NCI-H2227 (cell line): Measurements from ENCODE around the gene FBXO3.

ENCODE experiments used
- DNase-seq: peaks from one replicate; lab custom pipeline; 2025; ENCODE audit not compliant: unreplicated experiment; lab: John Stamatoyannopoulos, UW

FBXO3 gene

DNA sequence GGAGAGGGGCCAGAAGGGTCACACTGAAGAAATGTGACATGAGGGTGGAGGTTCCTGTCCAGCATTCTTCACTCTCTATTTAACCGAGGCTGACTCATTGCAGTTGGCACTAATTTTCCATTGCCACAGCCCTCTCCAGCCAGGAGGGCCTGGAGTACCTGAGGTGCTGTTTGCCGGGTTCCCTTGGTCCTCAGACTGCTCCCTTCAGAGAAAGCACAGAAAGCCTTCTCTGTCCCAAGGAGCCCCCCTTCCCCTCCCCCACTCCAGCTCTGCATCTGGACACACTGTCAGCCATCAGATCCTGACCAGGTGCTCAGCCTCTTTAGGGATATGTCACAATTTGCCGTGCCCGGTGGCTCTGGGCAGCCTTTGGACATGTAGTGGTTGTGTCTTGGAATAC is 70.5 kb downstream of the FBXO3 start:
- no peak for DNase-seq

DNA sequence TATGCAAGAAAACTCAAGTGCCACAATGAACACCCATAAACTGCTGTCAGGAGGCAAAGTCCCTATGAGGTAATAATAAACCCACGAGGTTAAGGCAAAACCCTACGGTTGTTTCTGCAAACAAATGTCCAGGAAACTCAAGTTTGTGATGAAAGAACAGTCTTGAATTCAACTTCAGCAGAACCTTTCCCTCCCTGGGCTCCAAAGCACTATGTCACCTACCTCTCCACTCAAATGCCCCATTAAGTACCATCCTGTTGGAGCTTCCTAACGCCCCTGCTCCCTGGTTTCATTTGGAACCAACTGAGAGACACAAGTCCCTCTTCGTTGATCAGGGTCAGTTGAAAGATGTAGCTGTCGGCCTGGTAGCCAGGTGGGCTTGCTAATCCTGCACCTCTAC is 71.1 kb downstream of the FBXO3 start:
- DNase-seq: no peak

DNA sequence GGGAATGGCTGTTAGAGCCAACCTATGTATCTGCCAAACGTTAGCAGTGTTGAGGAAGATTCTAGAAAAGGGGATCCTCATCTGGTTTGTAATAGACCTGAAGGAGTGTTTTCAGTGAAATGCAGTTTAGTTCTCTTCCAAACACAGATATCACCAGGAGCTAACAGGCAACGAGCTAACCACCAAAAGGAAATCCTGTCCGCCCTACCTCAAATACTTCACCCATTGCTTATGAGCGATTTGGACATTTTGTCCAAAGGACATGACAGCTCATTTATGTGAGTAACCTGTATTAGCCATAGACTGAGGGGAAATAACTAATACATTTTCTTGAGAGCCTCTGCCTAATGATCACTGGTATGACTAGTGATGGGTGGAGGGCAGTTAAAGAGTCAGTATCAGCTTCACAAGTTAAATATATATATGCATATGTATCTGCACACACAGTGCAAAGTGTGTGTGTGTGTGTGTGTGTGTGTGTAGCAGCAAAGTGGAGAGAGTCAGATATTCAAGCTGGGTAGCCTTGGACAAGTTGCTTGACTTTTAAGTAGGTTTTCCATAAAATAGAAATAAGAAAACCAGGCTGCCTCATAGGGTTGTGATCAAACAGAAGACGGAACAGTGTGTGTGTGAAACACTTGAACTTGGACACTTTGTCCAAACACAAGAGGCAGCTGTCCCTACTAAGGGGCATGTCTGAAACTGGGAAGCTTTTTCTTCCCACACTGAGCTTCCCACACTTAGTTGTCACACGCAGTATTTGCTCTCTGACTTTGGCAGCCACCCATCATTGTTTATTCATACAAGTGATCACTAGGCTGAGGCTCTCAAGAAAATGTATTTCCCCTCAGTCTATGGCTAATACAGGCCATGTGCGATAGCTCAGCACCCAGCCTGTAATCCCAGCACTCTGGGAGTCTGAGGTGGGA is 72.8 kb downstream of the FBXO3 start:
- DNase-seq: no peak

DNA sequence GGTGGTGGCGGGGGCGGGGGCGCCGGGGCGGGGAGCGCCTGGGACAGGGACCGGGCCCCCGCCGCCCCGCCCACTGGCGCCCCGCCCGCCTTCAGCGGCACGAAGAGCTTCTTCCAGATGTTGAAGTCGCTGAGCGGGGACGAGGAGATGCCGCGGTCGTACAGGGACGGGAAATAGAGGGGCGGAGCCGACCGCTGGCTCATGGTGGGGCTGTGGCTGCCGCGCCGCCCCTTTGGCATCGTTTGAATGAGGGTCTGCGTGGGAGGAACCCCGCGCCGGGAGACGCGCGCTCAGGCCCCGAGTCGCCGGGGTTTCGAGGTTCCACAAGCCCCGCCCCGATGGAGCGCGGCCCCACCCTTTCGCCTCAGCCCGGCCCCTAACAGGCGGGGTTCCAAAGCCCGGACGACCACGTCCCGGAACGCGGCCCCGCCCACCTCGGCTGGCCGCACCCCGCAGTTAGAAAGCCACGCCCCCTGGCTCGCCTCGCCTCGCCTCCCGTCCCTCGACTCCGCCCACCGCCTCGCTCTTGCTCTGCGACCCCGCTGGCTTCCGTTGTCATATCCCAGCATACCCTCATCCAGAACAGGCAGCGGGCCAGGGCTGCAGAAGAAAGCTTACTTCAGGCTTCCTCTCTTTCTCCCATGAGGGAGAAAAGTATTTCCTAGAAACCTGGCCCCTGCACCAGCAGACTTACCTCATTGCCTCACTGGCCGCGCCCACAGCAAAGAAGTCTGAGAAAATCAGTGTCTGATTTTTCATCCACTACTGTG is 73.6 kb downstream of the FBXO3 start, which contains the start of gene C11orf91:
C11orf91 (minus strand) TSS at position 325 of the 770 bp plus-strand sequence; CDS start at position 239, 86 bp downstream.
- peak; percentile 99 for DNase-seq

DNA sequence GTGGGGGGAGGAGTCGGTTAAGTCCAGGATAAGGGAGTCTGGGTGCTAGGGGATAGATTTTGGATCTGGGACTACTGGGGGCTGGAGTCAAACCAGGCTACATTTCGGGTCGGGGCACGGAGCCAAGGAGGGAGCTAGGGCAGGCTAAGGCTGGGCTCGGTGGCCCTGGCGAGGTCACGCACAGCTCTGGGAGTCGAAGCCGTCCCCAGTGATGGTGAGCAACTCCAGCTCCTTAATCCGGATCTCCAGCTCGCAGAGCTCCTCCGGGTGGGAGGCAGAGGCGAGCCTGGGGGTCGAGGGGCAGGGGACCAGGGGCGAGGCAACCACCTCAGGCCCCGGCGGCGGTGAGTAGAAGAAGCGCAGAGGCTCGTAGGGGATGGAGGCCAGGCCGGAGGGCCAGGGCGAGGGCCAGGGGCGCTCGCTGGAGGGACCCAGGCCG is 74.2 kb downstream of the FBXO3 start:
- no peak for DNase-seq

DNA sequence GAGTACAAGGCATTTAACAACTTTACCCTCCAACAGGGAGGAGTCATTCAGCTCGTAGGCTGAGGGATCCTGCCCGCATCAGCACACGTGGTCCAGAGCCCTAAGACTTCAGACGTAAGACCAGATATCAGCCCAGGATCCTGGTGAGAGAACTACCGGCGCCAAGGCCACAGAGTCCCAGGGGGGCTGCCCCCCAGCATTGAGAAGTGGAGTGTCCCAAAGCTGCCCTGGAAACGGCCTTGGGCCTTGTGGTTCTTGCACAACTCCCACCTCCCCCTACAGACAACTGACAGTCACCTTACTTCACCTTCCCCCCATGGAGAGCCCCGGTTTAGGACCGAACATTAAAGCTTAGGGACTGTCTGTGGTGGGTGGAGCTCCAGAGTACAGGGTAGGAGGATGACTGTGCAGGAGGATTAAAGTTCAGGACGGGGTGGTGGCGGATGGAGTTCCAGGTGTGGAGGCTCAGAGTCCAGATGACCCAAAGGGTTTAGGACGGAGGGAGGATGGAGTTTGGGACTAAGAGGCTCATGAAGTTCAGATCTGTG is 74.7 kb downstream of the FBXO3 start:
- no peak for DNase-seq

DNA sequence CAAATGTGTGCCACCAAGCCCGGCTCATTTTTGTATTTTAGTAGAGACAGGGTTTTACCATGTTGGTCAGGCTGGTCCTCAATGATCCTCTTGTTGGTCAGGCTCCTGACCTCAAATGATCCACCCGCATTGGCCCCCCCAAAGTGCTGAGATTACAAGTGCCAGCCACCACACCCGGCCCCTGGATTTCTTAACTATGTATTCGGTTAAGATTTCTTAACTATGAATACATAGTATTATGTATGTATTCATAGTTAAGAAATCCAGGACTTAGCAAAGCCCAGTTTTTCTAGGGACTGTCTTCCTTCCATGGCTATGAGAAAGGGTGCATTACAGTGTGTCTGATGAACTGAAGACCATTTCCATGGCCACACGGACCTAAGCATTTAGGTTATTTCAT is 75.4 kb downstream of the FBXO3 start:
- no peak for DNase-seq

DNA sequence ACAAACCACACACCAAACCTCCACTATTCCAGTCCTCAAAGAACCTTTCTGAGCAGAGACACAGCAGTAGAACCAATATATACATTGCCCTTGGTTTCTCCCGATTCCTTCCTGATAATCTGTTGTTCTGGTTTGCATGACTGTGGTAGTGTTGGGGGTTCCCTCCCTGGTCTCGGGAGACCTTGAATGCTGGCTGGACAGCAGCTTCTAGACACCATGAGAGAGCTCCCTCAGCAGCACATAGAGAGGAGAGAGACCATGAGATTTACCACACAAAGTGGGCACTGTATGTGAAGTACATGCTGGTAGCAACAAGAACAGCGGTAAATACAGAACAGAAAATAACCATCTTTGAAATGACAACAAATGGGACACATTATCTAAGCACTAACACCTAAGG is 76.3 kb downstream of the FBXO3 start:
- no peak for DNase-seq

DNA sequence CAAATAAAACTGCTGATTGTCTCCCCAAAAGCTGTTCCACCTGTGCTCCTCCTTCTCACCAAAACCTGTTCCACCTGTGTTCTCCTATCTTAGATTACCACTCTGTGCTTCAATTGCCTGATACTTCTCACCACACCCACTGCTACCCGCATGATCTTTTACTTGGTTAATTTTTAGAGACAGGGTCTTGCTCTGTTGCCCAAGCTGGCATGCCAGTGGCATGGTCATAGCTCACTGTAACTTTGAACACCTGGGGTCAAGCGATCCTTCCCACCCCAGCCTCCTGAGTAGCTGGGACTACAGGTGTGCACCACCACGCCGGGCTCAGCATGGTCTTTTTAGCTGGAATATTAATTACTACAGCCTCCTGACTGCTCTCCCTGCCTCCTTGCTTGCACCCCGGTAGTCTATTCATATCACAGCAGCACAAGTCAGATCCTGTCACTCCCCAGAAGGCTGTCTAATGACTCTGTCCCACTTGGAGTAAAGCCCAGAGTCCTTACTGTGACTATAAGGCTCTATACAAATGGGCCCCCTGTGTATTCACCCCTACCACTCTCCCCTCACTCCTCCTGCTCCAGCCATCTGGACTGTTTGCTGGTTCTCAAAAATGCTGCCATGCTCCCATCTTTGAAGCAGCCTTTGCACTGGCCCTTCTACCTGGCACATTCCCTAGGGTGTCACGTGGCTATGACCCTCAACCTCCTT is 77.2 kb downstream of the FBXO3 start:
- DNase-seq: no peak

DNA sequence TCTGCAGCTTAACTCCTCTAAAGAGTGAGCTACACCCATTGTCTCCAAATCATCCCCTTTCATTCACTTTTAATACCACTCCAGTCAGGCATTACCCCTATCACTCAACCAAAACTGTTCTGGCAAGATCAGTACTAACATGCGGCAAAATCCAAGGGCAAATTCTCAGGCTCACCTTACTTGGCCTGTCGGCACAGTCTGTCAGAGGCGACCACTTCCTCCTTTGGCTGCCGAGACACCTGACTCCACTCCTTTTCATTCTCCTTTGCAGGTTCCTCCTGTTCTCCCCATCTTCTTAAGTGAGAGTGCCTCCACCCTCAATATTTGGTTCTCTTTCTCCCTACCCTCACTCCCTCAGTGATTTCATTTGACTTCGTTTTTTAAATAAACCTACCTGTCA is 77.9 kb downstream of the FBXO3 start:
- DNase-seq: no peak

DNA sequence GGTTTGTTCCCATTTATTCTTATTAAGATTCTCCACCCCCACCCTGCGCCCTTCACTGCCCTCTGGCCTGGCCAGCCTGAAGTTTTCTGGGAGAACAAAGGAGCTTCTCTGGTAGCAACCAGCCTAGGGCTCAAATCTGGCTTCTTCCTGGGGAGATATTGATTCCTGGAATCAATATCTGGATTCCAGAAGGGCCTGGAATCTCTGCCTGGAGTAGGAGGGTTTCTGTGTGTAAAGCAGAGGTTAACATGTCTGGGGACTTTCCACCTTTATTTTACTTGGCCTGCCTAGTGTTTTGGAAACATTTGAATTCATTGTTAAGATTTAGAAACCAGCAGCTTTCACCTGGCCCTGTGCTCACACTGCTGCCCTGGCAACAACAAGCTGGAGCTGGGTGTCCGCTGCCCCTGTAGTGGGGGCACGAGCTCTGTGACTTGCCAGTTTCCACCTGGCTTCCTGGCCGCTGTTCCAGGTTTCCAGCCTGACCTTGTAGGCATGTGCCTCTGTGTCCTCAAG is 79.2 kb downstream of the FBXO3 start:
- no peak for DNase-seq

DNA sequence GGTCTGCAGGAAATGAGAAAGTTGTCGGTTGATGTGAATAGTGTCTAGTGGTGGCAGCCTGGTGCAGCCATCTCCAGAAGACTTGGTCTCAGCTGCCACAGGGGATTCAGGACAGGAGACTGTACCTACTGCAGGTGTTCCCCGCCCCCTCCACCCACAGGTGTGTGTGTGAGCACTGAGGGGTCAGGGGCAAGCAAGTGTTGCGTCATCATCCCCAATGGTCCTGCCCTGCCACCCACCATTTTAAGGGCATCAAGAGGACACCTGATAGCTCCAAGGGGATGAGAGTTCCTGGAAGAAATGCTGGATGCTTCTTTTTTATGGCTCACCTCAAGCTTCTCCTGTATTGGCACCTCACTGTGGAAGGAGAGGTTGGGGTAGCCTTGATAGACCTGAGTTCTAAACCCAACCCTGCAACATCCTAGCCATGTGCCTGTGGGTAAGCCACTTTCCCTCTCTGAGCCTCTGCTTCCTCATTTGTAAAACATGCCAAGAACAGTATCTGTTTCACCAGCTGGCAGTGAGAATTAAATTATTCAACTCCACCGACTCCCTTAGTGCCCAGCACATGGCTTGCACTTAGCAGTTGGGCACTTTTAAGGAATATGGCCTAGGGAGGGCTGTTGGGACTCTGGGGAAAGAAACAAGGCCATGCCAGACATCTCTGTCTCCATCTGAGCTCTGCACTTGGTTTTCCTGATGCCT is 79.8 kb downstream of the FBXO3 start:
- DNase-seq: no peak

DNA sequence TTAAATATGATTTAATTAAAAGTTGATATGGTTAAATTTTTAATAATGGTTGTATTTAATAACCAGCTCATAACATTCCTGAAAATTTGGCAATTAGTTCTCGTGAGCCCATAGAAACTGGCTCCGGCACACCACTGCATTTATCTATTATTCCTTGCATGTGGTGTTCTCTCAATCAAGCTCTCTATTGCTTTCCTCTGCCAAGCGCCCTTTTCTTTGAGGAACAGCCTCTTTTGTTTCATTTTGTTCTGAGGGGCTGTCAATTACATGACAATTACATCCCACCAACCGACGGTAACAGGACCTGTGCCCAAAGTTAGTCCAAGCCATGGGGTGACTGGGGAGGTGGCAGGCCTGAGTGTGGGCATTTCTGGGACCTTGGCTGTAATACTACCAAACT is 81.8 kb downstream of the FBXO3 start:
- no peak for DNase-seq

DNA sequence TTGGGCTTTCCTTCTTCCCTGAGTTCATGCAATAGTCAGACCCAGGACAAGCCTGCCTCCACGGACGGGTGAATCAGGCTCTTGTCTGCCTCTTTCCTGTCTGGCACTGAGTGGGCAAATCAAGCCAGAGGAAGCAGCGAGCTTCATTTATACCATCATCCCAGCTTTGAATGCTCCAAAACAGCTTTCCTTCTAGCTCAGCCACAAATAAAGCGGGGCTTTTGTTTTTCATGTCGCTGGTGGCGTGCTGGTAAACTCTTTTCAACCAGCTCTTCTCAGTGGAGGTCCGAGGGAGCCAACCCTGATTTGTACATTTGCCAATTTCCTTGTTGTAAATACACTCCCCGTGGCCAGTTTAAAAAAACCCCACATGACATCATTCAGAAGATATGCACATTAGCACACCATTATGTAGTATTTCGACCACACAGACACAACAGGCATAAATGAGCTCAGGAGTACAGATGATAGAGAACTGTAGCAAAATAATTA is 82.3 kb downstream of the FBXO3 start:
- no peak for DNase-seq

DNA sequence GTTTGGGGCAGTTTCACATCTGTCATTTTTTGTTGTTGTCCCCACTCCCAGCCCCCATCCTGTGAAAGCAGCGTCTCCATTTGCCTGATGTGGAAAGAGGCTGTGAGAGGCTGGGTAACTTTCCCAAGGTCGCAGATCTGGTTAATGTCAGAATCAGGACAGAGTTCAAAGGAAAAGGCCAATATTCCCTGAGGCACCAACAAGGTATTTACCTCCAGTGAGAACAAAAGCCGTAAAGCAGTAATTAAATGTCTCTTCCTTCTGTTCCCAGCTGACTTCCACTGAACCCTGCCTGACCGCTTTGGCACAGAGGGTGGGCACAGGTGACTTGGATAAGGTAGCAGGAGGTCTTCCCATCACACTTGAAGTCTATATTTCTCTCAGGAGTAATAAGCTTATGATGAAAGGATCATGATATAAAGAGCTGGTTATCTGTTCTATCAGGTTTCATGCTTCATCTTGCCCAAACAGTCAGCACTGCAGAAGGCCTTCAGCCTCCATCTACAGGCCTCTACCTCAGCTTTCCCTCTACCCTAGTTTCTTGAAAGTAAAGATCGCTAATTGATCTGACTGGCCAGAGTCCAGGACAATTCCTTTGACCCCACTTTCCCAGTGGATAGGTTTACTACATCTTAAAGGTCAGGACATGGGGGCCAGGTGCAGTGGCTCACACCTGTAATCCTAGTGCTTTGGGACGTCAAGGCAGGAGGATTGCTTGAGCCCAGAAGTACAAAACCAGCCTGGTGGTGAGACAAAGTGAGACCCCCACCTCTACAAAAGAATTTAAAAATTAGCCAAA is 83.1 kb downstream of the FBXO3 start:
- DNase-seq: no peak
